Keratinocyte (primary cell): ENCODE data around the gene TPMT.

ENCODE experiments used
- CTCF ChIP-seq, 3 experiments: IDR thresholded peaks in 1 of 3; conservative IDR thresholded peaks in 1 of 3; optimal IDR thresholded peaks in 1 of 3; 2 replicates in 2 of 3; 3 replicates in 1 of 3; pipeline versions ENCODE3 to v1.5.1; 2011; ENCODE audit warnings: low read length in 3 of 3, mild to moderate bottlenecking in 3 of 3, moderate library complexity in 2 of 3, control low read depth in 1 of 3, inconsistent platforms in 1 of 3; ENCODE audit not compliant: insufficient read depth in 2 of 3; ENCODE audit errors: extremely low read depth in 1 of 3
- EZH2 ChIP-seq: IDR thresholded peaks from one replicate; pipeline ENCODE4 v1.6.1; 2012; ENCODE audit warnings: inconsistent platforms, mild to moderate bottlenecking, low read length, moderate library complexity

DNA sequence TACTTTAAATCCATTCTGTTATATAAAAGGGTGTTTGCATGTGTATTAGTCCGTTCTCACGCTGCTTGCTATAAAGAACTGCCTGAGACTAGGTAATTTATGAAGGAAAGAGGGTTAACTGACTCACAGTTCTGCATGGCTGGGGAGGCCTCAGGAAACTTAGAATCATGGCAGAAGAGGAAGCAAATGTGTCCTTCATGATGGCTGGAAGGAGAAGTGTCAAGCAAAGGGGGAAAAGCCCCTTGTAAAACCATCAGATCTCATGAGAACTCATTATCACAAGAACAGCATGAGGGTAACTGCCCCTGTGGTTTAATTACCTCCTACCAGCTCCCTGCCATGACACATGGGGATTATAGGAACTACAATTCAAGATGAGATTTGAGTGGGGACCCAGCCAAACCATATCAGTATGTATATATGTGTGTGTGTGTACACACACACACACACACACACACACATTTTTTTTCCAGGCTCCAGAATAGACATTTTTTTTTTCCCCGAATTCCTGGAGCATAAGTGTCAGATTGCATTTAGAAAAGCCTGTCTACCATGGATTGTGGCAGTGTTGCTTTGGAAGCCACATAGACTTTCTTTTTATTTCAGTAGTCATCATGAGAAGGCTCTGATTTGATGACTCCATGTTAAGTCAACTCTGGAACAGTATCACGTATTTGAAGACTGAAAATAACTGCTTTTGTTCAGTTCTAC, 31.8 kb upstream of the TPMT start:
- TF ChIP-seq CTCF (optimal IDR thresholded peaks at IDR 0.05 in 1 of 3, IDR thresholded peaks at IDR 0.05 in 1 of 3, conservative IDR thresholded peaks at IDR 0.05 in 1 of 3; ENCODE audit: extremely low read depth in 1 of 3, insufficient read depth in 2 of 3, low read length in 3 of 3) (no peak), EZH2 (no peak)
